K562 (cell line): ENCODE measurements around the gene PON3. TPM values are rescaled to one million over a fixed set of nuclear protein-coding genes. Genes with fewer than 3 reads are reported as not detected.

Source experiments
- ATF7 ChIP-seq: fragments of 450-650 bp; IDR thresholded peaks from 2 replicates; pipeline ENCODE4 v1.7.1; 2014; ENCODE audit warnings: mild to moderate bottlenecking, moderate library complexity
- CCNT2 ChIP-seq: IDR thresholded peaks from 2 replicates; pipeline ENCODE4 v1.6.1; 2011; ENCODE audit warnings: borderline replicate concordance, low read depth, mild to moderate bottlenecking, moderate library complexity, mixed read lengths, low read length; ENCODE audit not compliant: insufficient read length; ENCODE audit errors: extremely low read depth
- ELF4 ChIP-seq: fragments of 450-650 bp; formaldehyde crosslinking; IDR thresholded peaks from 2 replicates; pipeline ENCODE4 v1.4.0; 2022; ENCODE audit warnings: missing genetic modification characterization
- FOXM1 ChIP-seq, 2 experiments: fragments of 450-650 bp in 1 of 2; sonication (generic) in 1 of 2; formaldehyde crosslinking in 1 of 2; IDR thresholded peaks; 2 replicates each; pipeline versions ENCODE4 v1.6.1 to v1.9.0; 2017 to 2022; ENCODE audit warnings: low read depth in 2 of 2, mild to moderate bottlenecking in 2 of 2, missing genetic modification reagents in 1 of 2, moderate library complexity in 1 of 2
- GTF2A2 ChIP-seq: IDR thresholded peaks from 2 replicates; pipeline ENCODE4 v1.6.1; 2016; ENCODE audit warnings: mild to moderate bottlenecking, missing genetic modification characterization, missing compliant biosample characterization
- HDGF ChIP-seq: fragments of 450-650 bp; IDR thresholded peaks from 2 replicates; pipeline ENCODE4 v1.6.1; 2016
- HNRNPUL1 ChIP-seq: fragments of 200-400 bp; formaldehyde crosslinking; IDR thresholded peaks from 2 replicates; pipeline ENCODE4 v1.6.1; 2017; ENCODE audit warnings: low read length
- IFI16 ChIP-seq: fragments of 250-450 bp; sonication (Bioruptor Pico); IDR thresholded peaks from 2 replicates; pipeline ENCODE4 v2.1.2; 2022; ENCODE audit warnings: mild to moderate bottlenecking, inconsistent platforms
- RBM34 ChIP-seq: fragments of 200-400 bp; formaldehyde crosslinking; IDR thresholded peaks from 2 replicates; pipeline ENCODE4 v1.6.1; 2018; ENCODE audit warnings: low read length, borderline replicate concordance; ENCODE audit not compliant: insufficient read depth
- SMC3 ChIP-seq: conservative IDR thresholded peaks from 2 replicates; pipeline ENCODE4 v1.6.1; 2011; ENCODE audit warnings: low read depth, low read length, improper control_type of control experiment; ENCODE audit not compliant: insufficient read depth
- TEAD1 ChIP-seq, 2 experiments: fragments of 450-650 bp in 1 of 2; sonication (generic) in 1 of 2; formaldehyde crosslinking; IDR thresholded peaks; 2 replicates each; pipeline versions ENCODE4 v1.4.0 to v1.8.0; 2020 to 2022; ENCODE audit warnings: mild to moderate bottlenecking in 2 of 2, missing genetic modification reagents in 1 of 2
- ZNF764 ChIP-seq: fragments of 250-450 bp; sonication (Bioruptor Pico); IDR thresholded peaks from 2 replicates; pipeline ENCODE4 v1.4.0; 2020; ENCODE audit warnings: low read depth, mild to moderate bottlenecking, moderate library complexity
- ZNF77 ChIP-seq: fragments of 250-450 bp; sonication (Bioruptor Pico); IDR thresholded peaks from 2 replicates; pipeline ENCODE4 v1.5.0; 2020
- polyA plus RNA-seq, 8 experiments: library from polyadenylated mRNA; depleted of rRNA in 4 of 8; stranded (reverse) in 5 of 8; unstranded in 3 of 8; fragments of >200 nt; fragmentation: Nextera tagmentation in 2 of 8; fragmentation: Illumina TruSeq in 1 of 8; extraction: Ambion mirVana in 2 of 8; extraction: Trizol in 1 of 8; gene quantifications; 2 replicates each; pipeline versions ENCODE4 v1.2.1 to v1.2.3, GENCODE V29; 2011 to 2014; ENCODE audit warnings: inconsistent platforms in 1 of 8, missing spikeins in 1 of 8
- total RNA-seq, 7 experiments: library from RNA; depleted of rRNA in 6 of 7; stranded (reverse); fragments of >200 nt in 6 of 7; fragmentation: Illumina TruSeq in 2 of 7; extraction: Trizol in 2 of 7; gene quantifications; 2 replicates each; pipeline versions ENCODE4 v1.2.1 to v1.2.3, GENCODE V29; 2011 to 2021; ENCODE audit warnings: low replicate concordance in 1 of 7
- TF ChIP-seq, protein P1 (sequence below): fragments of 450-650 bp; formaldehyde crosslinking; conservative IDR thresholded peaks from 2 replicates; pipeline ENCODE4 v1.4.0; 2022; ENCODE audit warnings: mild to moderate bottlenecking, missing genetic modification characterization
- TF ChIP-seq, protein P2 (sequence below): fragments of 450-650 bp; formaldehyde crosslinking; IDR thresholded peaks from 2 replicates; pipeline ENCODE4 v1.4.0; 2022; ENCODE audit warnings: mild to moderate bottlenecking, moderate library complexity
- TF ChIP-seq, protein P3 (sequence below): sonication (generic); formaldehyde crosslinking; IDR thresholded peaks from 2 replicates; pipeline ENCODE4 v1.8.0; 2022; ENCODE audit warnings: mild to moderate bottlenecking, missing genetic modification reagents
- TF ChIP-seq, protein P4 (sequence below): fragments of 450-650 bp; IDR thresholded peaks from 2 replicates; pipeline ENCODE4 v1.6.1; 2016; ENCODE audit warnings: mild to moderate bottlenecking
- TF ChIP-seq, protein P5 (sequence below): fragments of 450-650 bp; conservative IDR thresholded peaks from 2 replicates; pipeline ENCODE4 v1.6.1; 2016; ENCODE audit warnings: missing genetic modification characterization, low read depth, mild to moderate bottlenecking, missing compliant biosample characterization, moderate library complexity
- TF ChIP-seq, protein P6 (sequence below): fragments of 250-450 bp; sonication (Bioruptor Pico); IDR thresholded peaks from 2 replicates; pipeline ENCODE4 v1.5.0; 2021

The PON3 gene
- total and polyA plus RNA-seq, 9 of the 15 experiments (the other 6 are each of a cell fraction or from before 2014, with no cell fraction given) = 0.15 to 0.38 (median 0.18) TPM; not detected in 6

DNA sequence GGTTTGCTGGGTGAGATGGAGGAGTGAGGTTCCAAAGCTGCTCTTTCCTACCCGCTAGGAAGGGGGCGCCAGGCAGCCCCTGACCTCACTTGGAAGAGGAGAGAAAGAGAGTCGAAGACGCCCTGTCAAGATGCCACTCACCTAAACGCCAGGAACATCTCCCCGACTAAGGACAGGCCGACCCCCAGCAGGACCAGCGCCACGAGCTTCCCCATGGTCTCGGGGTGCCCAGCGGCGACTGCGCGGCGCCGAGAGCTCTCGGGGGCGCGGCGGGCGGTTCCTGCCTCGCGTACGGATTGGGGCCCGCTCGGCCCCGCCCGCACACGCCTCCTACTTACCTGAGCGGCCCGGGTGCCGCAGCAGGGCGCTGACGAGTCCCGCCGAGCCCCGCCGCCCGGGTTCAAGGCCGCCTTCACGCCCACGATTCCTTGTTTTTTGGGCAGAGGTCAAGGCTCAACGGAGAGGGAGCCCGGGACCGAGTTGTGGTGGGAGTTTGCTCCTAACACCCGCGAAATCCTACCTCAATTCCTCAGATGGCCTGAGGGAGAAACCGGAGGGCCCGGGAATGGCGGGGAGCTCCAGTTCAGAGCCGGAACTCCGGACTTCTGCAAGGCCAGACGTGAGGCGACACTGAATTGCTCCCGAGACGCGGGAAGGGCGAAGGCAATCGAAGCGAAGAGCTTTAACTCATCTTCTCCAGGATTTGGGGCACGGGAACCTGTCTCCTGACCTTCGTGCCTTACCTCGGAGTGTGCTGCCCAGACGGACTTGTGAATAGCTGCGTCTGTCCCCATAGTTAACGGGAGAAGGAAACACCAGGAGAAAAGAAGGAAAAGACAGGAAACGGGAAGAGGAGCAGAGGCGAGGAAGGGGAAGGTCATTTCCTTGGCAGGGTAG is at the start of gene PON3 (continued):
- TF ChIP-seq ZNF764 (no peak), GTF2A2 (tag) (no peak), RBM34 (no peak), ATF7 (0 out of 2 replicates have a peak, but pooled peaks have one; percentile 40), CCNT2 (peak; percentile 17), ELF4 (CRISPR knock-in tag) (no peak), HDGF (no peak), ZNF77 (CRISPR knock-in tag) (no peak), TEAD1 (CRISPR knock-in tag; IDR thresholded peaks at IDR 0.05) (no peak), FOXM1 (IDR thresholded peaks at IDR 0.05; ENCODE audit: low read depth) (no peak), FOXM1 (CRISPR knock-in tag; IDR thresholded peaks at IDR 0.05; ENCODE audit: low read depth) (no peak), IFI16 (CRISPR knock-in tag) (no peak), SMC3 (peak; percentile 34; the same call in 1 of the 2 replicates), HNRNPUL1 (no peak)
- TF ChIP-seq, protein P1, sequence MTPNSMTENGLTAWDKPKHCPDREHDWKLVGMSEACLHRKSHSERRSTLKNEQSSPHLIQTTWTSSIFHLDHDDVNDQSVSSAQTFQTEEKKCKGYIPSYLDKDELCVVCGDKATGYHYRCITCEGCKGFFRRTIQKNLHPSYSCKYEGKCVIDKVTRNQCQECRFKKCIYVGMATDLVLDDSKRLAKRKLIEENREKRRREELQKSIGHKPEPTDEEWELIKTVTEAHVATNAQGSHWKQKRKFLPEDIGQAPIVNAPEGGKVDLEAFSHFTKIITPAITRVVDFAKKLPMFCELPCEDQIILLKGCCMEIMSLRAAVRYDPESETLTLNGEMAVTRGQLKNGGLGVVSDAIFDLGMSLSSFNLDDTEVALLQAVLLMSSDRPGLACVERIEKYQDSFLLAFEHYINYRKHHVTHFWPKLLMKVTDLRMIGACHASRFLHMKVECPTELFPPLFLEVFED (CRISPR knock-in tag) = no peak
- TF ChIP-seq, protein P2, sequence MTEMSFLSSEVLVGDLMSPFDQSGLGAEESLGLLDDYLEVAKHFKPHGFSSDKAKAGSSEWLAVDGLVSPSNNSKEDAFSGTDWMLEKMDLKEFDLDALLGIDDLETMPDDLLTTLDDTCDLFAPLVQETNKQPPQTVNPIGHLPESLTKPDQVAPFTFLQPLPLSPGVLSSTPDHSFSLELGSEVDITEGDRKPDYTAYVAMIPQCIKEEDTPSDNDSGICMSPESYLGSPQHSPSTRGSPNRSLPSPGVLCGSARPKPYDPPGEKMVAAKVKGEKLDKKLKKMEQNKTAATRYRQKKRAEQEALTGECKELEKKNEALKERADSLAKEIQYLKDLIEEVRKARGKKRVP (CRISPR knock-in tag) = no peak
- TF ChIP-seq, protein P3, sequence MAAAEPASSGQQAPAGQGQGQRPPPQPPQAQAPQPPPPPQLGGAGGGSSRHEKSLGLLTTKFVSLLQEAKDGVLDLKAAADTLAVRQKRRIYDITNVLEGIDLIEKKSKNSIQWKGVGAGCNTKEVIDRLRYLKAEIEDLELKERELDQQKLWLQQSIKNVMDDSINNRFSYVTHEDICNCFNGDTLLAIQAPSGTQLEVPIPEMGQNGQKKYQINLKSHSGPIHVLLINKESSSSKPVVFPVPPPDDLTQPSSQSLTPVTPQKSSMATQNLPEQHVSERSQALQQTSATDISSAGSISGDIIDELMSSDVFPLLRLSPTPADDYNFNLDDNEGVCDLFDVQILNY = no peak
- TF ChIP-seq, protein P4, sequence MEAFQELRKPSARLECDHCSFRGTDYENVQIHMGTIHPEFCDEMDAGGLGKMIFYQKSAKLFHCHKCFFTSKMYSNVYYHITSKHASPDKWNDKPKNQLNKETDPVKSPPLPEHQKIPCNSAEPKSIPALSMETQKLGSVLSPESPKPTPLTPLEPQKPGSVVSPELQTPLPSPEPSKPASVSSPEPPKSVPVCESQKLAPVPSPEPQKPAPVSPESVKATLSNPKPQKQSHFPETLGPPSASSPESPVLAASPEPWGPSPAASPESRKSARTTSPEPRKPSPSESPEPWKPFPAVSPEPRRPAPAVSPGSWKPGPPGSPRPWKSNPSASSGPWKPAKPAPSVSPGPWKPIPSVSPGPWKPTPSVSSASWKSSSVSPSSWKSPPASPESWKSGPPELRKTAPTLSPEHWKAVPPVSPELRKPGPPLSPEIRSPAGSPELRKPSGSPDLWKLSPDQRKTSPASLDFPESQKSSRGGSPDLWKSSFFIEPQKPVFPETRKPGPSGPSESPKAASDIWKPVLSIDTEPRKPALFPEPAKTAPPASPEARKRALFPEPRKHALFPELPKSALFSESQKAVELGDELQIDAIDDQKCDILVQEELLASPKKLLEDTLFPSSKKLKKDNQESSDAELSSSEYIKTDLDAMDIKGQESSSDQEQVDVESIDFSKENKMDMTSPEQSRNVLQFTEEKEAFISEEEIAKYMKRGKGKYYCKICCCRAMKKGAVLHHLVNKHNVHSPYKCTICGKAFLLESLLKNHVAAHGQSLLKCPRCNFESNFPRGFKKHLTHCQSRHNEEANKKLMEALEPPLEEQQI = no peak
- TF ChIP-seq, protein P5, sequence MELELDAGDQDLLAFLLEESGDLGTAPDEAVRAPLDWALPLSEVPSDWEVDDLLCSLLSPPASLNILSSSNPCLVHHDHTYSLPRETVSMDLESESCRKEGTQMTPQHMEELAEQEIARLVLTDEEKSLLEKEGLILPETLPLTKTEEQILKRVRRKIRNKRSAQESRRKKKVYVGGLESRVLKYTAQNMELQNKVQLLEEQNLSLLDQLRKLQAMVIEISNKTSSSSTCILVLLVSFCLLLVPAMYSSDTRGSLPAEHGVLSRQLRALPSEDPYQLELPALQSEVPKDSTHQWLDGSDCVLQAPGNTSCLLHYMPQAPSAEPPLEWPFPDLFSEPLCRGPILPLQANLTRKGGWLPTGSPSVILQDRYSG (tag) = no peak
- TF ChIP-seq, protein P6, sequence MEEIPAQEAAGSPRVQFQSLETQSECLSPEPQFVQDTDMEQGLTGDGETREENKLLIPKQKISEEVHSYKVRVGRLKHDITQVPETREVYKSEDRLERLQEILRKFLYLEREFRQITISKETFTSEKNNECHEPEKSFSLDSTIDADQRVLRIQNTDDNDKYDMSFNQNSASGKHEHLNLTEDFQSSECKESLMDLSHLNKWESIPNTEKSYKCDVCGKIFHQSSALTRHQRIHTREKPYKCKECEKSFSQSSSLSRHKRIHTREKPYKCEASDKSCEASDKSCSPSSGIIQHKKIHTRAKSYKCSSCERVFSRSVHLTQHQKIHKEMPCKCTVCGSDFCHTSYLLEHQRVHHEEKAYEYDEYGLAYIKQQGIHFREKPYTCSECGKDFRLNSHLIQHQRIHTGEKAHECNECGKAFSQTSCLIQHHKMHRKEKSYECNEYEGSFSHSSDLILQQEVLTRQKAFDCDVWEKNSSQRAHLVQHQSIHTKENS (CRISPR knock-in tag) = no peak
